HG02759 (cell line): ENCODE measurements around the gene RAP2A.

Experiments used
- ATAC-seq: cut with Tn5 transposase; IDR thresholded peaks from one replicate; pipeline ENCODE4 v1.9.1; 2021; ENCODE audit warnings: mild to moderate bottlenecking, moderate library complexity; ENCODE audit not compliant: unreplicated experiment

The RAP2A gene

DNA sequence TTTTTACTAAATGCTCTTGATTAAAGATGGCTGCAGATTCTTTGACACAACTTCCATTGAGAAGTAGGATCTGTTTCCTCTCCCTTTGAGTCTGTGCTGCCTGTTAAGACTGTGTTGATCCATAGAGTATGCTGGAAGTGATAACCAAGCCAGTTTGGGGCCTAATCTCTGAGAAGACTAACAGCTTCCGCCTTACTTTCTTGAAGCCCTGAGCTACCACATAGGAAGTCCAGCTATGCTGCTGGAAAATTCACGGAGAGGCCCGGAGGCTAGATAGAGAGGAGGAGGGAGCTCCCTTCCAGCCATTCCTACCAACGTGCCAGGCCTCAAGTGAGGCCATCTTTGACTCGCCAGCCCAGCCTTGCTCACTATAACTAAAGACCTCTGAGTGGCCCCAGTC lies 12.5 kb downstream of the RAP2A start:
- ATAC-seq = no peak

DNA sequence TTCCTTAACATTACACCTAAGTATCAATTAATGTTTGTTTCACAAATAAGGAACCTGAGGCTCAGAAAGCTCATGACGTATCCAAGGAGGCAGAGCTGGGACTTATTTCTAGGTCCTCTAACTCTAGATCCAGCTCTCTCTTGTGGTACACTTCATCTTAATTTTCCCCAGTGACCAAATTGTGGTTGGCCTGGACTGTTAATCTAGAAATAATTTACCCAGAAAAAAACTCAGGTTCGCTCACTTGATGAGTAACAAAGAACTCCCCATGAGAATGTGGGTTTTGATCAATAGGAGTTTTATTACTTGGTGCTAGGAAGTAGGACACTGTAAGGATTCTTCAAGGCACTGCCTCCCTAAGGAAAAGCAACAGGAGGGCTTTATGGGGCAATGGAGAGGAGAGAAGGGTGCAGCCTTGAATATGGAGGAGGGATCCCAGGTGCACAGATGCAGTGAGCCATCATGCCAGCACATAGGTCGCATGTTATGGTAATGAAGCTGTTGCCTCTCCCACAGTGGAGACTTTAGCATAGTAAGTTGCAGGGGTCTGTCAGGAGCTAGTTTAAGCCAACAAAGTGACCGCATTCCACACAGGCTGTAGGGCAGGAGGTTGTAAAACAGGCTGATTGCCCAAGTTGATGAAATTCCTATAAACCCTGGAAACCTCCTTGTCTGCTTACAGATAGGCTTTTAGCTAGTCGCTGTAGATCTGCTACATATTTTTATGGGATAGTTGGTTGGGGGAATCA lies 14.7 kb downstream of the RAP2A start:
- ATAC-seq = peak; percentile 78

DNA sequence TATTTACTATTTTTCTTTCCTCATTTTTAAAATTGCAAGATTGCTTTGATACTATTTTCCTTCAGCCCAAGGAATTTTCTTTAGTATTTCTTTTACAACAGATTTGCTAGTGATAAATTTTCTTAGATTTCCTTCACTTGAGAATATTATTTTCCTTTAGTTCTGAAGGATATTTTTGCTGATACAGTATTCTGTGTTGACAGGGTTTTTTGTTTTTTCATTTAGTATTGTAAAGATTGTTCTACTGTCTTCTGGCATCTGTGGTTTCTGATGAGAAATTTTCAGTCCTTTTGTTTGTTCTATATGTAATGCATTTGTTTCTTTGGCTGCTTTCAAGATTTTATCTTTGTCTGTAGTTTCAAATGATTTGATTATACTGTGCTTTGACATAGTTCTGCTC lies 20.7 kb downstream of the RAP2A start:
- no peak for ATAC-seq

DNA sequence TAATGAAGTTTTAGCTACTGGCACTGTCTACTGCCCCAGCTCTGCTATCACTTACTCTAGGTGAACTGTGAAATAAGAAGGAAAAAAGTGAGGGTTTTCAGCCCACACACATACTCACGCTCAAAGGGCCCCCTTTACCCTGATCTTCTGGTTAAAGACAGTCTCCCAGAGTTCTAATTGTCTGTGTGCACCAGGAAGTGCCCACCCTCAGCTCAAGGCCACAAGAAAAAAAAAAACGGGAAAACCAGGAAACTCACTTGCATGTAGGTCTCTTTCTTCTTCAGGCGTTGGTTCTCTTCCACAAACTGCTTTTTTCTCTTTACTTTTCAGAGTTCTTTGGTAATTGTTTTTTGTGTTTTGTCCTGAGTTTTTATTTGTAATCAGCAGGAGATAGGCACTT lies 22.1 kb downstream of the RAP2A start:
- ATAC-seq = no peak

DNA sequence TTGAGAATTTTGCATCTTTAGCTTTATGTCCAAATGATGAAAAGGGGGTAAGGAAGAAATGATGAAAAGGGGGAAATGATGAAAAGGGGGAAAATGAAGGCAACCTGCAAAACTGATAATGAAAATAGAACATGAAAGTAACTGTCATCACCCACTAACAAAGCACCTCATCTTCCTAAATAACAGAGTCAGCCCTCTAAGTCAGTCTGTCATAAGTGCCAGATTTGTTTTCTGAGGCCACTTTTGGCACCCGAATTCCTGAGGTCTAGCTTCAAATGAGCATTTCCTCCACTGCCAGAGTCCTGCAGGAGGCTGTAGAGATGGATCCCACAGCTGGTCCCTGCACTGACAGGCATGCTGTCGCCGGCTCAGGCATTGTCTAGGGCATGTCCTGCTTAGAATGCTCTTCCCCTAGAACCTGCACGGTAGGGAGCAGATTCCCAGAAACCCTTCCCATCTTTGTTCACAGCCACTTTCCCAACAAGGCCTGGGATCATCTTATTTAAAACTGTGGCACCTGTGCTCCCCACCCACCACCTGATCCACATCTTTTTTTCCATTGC lies 25.3 kb downstream of the RAP2A start:
- ATAC-seq = peak; percentile 13

DNA sequence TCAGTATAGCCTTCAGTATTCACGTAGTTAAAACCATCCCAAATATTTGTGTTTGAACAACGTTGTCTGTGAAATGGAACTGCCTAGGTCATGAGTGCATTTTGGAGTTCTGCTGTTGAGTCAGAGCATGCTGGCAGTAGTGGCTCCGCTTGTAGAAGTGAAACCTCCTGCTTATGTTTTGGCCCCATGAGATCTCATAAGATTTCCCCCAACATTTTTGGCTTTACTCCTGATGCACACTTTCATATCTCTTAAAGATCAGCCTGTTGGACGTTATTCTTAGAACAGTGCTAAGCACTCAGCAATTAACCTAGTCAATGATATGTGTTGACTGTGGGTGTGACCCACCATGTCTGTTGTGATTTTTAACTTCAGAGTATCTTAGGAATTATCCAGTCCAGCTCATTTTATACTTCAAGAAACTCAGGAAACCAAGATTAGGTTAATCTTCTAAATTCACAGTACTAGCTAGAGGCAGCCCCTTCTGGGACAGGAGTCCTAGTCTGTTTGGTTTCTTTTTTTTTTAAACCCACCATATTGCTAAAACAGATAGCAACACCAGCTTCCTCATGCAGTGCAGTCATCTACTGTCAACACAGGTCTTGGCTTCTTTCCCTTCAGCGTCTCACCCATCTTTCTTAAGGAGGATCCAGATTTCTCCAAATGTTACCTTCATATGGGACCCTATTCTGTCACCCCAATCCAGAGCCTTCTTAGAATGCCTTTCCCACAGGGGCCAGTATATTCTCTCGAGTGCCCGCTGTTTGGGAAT lies 26.2 kb downstream of the RAP2A start:
- ATAC-seq = peak; percentile 92

DNA sequence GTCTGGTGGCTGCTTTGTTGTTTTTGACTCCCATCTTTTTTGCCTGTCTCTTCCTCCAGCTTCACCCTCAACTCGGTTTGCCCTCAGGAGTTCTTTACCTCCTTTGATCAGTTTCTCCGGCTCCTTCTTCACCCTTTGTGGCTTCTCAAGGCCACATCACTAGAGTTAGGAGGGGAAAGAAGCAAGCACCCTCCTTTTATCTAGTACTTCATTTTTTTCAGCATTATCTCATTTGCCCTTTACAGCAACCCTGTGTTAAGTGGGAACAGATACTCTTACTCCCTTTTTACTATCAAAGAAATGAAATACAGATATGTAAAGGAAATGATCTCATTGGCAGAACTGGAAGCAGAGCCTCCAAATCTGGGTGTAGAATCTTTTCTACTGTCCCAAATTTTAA lies 26.9 kb downstream of the RAP2A start:
- ATAC-seq = no peak

DNA sequence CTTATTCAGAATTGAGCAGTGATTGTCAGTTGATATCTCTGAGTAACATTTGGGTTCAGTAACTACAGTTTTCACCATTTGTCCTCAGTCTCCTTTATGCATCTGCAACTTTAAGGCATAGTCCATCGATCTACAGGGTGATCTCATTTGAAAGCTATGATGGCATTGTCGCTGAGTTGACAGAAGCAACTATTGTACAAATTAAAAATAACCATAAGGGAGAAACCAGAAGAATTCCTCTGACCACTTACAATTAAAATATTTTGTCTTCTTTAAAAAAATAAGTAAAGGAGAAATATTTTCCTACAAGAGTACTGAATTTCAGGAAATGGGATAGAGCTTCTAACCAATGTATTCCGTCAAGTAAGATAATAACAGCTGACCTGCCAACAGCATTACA lies 30.6 kb downstream of the RAP2A start:
- ATAC-seq = no peak

DNA sequence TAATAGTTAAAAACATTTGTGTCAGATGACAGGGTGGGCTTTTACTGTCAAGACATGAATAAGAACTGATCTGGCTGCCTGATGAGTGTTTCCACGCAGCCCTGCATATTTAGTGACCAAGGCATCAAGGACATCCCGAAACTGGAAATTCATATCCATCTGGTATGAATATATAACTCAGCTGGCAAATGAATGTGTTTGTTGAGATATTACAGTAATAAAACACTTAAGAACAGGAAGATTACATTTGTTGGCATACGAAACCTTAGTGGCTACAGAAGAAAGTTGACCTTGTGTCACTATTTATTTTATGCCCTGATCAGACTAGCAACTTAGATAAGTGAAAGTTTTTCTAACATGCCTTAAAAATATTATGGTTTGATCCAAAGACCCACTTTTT lies 32.8 kb downstream of the RAP2A start:
- ATAC-seq = no peak

DNA sequence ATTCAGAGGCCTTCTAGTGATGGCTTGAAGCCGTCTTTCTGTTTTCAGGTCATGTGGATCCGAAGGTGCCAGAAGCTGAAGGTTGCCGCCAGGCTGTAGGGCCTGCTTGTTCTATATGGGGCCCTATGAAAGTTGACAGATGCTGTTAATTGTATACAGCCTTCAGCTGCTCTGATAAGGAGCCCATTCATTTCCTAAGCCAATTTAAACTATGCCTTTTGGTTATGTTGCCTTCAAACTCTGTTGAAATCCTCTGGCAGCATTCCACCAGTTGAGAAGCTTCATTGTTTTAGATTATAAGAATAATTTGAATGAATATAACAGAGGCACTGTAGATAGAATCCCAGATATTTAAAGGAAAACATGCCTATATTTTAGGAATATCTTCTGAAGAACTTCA lies 34.4 kb downstream of the RAP2A start:
- ATAC-seq = no peak

DNA sequence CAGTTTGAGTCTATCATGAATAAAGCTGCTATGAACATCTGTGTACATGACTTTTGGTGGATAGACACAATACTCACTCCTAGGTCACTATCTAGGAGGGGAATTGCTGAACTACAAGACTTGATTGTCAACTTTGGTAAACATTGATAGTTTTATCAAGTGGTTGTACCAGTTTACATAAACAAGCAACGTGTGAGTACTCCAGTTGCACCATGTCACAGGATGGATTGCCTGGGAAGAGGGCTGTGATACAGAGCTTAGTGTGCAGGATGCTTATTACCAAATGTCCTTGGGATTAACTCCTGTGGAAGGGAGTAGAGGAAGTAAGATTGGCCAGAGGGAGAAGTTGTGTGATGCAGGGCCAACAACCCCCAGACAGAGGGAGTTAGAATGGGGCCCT lies 37.7 kb downstream of the RAP2A start:
- ATAC-seq = no peak

DNA sequence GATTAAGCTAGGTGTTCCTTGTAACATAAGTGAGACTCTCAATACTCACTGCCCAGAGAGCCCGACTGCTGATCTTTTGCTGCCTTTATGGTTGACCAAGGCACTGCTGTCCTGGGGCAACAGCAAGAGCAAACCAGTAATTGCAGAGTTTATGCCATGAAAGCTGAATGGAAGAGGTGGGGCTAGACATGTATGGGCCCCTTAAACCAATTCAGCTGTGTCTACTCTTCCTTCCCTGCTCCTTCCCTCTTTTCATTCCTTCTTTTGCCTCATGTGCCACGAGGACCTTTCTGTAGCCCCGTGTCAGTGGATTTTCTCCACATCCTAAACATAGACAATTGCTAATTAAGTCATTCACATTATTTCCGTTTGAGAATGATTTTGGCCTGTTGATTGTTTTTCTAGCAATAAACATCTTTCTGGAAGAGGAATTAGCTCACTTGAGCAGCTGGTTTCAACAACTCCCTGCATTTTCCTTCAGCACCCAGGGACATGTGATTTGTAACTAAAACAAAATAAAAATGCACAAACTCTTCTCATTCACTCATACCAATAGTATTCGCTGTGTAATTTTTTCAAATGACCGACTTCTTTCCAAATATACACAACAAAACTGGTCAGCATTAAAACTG lies 40.5 kb downstream of the RAP2A start:
- ATAC-seq = no peak

DNA sequence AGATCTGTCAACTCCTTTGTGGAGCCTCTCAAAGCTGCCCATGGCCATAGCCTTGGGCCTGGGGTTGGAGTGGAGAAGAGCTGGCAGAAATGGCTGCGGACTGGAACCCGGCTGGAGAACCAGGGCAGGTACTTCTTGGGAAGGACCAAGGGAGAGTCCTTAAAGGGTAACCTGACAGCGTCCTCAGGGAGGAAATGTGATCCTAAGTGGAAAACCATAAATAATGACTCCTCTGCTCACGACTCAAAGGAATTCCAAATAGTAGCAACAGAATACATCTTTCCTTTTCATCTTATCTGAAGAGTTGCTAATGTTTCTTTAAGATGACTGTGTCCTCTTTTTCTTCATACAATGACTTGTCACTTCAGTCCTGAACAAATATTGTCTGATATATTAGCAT lies 41.0 kb downstream of the RAP2A start:
- ATAC-seq = no peak

DNA sequence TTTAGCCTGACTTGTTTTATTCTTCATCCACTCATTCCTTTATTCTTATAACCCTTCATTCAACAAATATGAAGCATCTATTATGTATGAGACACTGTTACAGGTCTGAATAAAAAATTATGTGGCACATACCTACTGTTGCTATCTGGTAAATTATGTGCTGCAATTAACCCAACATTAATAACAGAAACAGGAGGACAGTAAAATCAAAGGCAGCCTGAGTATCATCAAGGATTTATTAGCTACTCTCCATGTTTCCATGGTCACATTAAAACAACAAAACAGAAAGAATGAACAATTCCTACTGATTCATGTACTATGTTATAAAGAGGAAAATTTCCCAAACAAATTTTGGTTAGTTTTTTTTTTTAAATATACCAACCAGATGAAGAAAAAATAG lies 43.9 kb downstream of the RAP2A start:
- ATAC-seq = no peak

DNA sequence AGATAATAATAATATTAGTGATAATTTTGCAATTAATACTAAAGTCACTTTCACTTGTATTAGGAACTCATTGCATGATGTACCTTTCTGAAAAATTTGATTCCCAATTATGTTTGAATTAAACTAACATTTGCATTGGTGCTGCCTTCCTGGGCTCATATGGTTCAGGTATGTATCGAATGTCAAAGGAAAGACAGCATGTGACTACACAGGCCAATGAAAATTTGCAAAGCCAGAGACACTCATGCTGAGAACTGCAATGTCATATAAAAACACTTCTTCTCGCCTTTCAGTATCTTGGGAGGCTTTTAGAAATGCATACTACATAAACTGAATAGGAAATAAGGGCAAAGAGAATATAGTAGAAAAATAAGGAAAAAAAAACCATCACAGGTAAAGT lies 44.3 kb downstream of the RAP2A start:
- no peak for ATAC-seq

DNA sequence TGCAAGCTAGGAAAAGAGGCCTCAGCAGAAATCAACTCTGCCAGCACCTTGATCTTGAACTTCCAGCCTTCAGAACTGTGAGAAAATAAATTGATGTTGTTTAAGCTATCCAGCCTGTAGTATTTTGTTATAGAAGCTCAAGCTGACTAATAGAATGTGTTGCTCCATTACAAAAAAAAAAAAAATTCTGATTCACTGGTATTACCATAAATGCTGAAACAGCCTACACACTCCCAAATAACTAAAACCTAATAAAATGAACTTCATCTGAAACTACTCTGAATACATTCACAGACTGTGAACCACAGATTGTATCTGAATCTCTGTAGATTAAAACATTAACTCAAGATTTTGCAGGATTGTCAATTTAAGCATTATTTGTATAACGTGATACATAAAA lies 49.5 kb downstream of the RAP2A start:
- no peak for ATAC-seq

DNA sequence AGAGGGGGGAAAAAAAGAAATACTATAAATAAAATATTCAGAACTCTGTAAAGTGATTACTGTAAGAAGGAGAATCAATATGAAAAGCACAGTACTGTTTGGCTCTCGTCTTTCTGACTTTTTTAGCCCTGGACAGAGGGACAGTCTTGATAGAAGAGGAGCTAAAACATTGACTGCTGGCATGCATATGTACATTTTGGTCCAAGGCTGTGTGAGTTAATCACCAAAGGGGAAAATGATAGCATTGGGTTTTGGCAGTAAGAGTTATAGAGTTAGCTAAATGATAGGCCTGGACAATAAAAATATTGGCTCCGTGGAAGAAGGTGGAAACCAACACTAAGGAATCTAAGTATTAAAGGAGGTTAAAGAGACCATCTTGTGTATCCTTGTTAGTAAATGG lies 50.3 kb downstream of the RAP2A start:
- ATAC-seq = no peak

DNA sequence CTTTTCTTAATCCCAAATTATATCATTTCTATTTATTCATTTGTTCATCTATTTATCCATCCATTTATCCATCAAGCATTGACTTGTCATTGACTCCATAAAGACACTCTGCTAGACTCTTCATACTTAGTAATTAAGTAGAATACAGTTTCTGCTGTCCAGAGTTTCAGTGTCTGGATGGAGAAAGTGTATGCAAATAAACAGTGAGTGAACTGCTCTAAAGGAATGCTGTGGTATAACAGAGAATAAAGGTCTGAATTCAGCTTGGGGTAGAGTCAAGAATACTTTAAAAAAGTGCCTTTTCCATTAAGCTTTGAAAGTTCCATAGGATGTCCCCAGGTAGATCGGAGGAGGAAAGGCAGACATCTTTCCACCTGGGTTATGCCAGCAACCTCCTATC lies 51.4 kb downstream of the RAP2A start:
- ATAC-seq = no peak

DNA sequence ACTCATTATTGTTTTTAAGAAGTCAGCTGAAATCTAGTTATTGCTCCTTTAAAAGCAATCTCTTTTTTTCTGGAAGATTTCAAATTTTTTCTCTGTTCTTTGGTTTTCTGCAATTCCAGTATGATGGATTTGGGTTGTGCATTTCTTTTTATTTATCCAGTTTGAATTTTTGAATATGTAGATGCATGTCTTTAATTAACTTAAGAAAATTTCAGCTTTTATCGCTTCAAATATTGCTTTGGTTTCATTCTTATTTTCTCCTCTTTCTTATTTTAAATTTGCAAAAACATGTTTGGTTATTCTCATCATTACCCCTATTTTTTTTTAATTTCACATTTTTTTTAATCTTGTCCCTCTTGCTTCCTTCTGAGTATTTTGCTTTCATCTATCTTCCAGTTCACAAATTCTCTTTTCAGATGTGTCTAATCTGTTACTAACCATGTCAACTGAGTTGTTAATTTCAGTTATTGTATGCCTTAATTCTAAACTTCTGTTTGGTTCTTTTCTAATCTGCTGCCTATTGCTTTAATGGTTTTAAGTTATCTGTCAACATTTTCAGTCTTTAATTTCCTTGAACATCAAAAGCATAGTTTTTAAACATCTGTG lies 56.8 kb downstream of the RAP2A start:
- no peak for ATAC-seq

DNA sequence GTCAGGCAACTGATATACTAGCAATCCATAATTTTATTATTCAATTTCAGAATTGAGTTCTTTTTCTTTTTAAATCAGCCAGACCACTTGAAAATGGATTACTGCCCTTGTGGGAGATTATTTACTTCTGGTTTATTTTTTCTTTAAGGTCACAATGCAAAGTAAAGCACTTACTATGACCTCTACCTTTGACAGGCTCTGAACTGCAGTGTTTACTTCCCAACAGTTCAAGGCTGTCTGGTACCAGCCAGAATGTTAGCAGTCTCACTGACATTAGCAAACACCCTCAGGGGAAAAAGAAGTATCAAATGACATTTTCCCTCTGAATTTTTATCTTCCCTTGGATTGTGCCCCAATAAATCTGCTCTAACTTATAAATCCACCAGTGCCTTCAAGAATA lies 57.5 kb downstream of the RAP2A start:
- no peak for ATAC-seq

DNA sequence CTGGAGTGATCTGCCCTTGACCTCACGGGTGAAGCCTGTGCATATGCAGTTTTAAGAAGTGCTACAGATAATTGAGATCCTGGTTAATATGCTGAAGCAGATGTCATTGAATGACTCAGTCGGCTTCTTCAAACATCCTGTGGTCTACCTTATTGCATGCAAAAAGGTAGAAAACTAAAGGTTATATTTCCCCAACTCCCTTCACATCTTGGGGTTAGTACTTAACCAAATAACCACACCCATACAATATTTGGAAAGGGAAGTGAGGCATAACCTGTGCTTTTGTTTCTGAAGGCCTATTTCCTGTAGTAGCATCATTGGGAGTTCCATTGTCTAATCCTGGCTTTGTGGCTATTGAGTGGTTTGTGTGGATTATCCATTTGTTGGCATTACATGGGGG lies 58.3 kb downstream of the RAP2A start:
- ATAC-seq = no peak
